Measurements from ENCODE around the gene BLCAP. TPM values are rescaled to one million over a fixed set of nuclear protein-coding genes. Genes with fewer than 3 reads are reported as not detected.

Gene BLCAP
- total RNA-seq, 1 donor from 2014 or later: 36.3 TPM

GRCh38 chr20:37571033-37571432, 43.4 kb upstream of the BLCAP start:
- H3K36me3 ChIP-seq (ENCODE audit: control insufficient read depth, insufficient read depth, low read length): no peaks in the 10 kb centered on the region

GRCh38 chr20:37570419-37570818, 42.7 kb upstream of the BLCAP start:
- H3K36me3 ChIP-seq (ENCODE audit: control insufficient read depth, insufficient read depth, low read length): no peaks in the 10 kb centered on the region
- no peak for TF ChIP-seq CTCF (IDR thresholded peaks at IDR 0.05; ENCODE audit: insufficient read depth, low read length, poor library complexity, severe bottlenecking)
- DNase-seq (ENCODE audit: low read depth): no peak
- H3K4me3 ChIP-seq (ENCODE audit: low read depth, low read length): no peak overlapping the region
- peaks cover 16% of the 10 kb centered on the region for H3K27me3 ChIP-seq (ENCODE audit: control insufficient read depth, insufficient read depth, low read length)

More at GRCh38 chr20:37571033-37571432, 43.4 kb upstream of the BLCAP start:
- Histone ChIP-seq H3K27me3 (ENCODE audit: control insufficient read depth, insufficient read depth, low read length) (peaks cover 13% of the 10 kb centered on the region), H3K4me3 (ENCODE audit: low read depth, low read length) (no peak overlapping the region)
- no peak for TF ChIP-seq CTCF (IDR thresholded peaks at IDR 0.05; ENCODE audit: insufficient read depth, low read length, poor library complexity, severe bottlenecking)
- no peak for DNase-seq (ENCODE audit: low read depth)

GRCh38 chr20:37567671-37568588, 40.3 kb upstream of the BLCAP start:
- H3K36me3 ChIP-seq (ENCODE audit: control insufficient read depth, insufficient read depth, low read length): no peaks in the 10 kb centered on the region
- peaks cover 34% of the 10 kb centered on the region for H3K27me3 ChIP-seq (ENCODE audit: control insufficient read depth, insufficient read depth, low read length)
- no peak overlapping the region for H3K4me3 ChIP-seq (ENCODE audit: low read depth, low read length)
- no peak for TF ChIP-seq CTCF (IDR thresholded peaks at IDR 0.05; ENCODE audit: insufficient read depth, low read length, poor library complexity, severe bottlenecking)
- no peak for DNase-seq (ENCODE audit: low read depth)

- H3K36me3 ChIP-seq (ENCODE audit: control insufficient read depth, insufficient read depth, low read length): no peaks in the 10 kb centered on the region
- peaks cover 34% of the 10 kb centered on the region for H3K27me3 ChIP-seq (ENCODE audit: control insufficient read depth, insufficient read depth, low read length)
- TF ChIP-seq CTCF (IDR thresholded peaks at IDR 0.05; ENCODE audit: insufficient read depth, low read length, poor library complexity, severe bottlenecking): no peak
- DNase-seq (ENCODE audit: low read depth): no peak
- no peak overlapping the region for H3K4me3 ChIP-seq (ENCODE audit: low read depth, low read length)
Observed at GRCh38 chr20:37567331-37567665, 39.6 kb upstream of the BLCAP start.

GRCh38 chr20:37566590-37567330, 39.1 kb upstream of the BLCAP start:
- peaks cover 34% of the 10 kb centered on the region for H3K27me3 ChIP-seq (ENCODE audit: control insufficient read depth, insufficient read depth, low read length)
- no peak overlapping the region for H3K4me3 ChIP-seq (ENCODE audit: low read depth, low read length)
- DNase-seq (ENCODE audit: low read depth): no peak
- H3K36me3 ChIP-seq (ENCODE audit: control insufficient read depth, insufficient read depth, low read length): no peaks in the 10 kb centered on the region
- no peak for TF ChIP-seq CTCF (IDR thresholded peaks at IDR 0.05; ENCODE audit: insufficient read depth, low read length, poor library complexity, severe bottlenecking)
